ENCODE results near the gene ANKRD28.
"Not testable (repeated sequence)": the region's sequence is repeated elsewhere in the genome, so short reads cannot be mapped to it uniquely, and the experiment has no call there.

The ANKRD28 gene

DNA sequence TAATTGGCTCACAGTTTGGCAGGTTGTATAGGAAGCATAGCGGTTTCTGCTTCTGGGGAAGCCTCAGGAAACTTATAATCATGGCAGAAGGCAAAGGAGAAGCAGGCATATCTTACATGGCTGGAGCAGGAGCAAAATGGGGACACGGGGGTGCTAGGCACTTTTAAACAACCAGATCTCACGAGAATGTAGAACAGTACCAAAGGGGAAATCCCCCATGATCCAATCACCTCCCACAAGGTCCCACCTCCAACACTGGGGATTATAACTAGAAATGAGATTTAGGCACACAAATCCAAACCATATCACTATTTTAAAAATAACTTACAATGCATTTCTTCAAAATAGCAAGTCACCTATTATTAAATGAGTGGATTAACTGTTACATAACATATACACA is 47.1 kb upstream of the ANKRD28 start:
- no peak overlapping the region for H2BK5ac ChIP-seq (ENCODE audit: low read depth, low read length, poor library complexity, severe bottlenecking)
- no peak overlapping the region for H2BK15ac ChIP-seq (ENCODE audit: low read depth, poor library complexity, severe bottlenecking)
- no peaks in the 10 kb centered on the region for H3K36me3 ChIP-seq (ENCODE audit: control insufficient read depth in 1 of 2, insufficient read depth in 2 of 2, low read depth in 1 of 2, low read length in 2 of 2)
- H2AK5ac ChIP-seq (ENCODE audit: low read length, severe bottlenecking) = no peak overlapping the region
- no peak overlapping the region for H3K18ac ChIP-seq (ENCODE audit: low read depth in 1 of 2, low read length in 2 of 2)
- no peak overlapping the region for H4K91ac ChIP-seq (ENCODE audit: low read length)
- H3K14ac ChIP-seq (ENCODE audit: low read length in 2 of 2) = no peak overlapping the region
- H3K27me3 ChIP-seq (ENCODE audit: control insufficient read depth in 1 of 2, insufficient read depth in 1 of 2, low read length in 2 of 2) = no peaks in the 10 kb centered on the region
- no peak overlapping the region for H3K4ac ChIP-seq (ENCODE audit: low read depth in 1 of 2, low read length in 2 of 2)
- peaks cover 3% of the 10 kb centered on the region for H3K9me3 ChIP-seq (ENCODE audit: control insufficient read depth, low read length)
- no peaks in the 10 kb centered on the region for H3K4me1 ChIP-seq (ENCODE audit: control insufficient read depth, insufficient read depth, low read depth, low read length)
- H3K23ac ChIP-seq (ENCODE audit: low read length in 2 of 2) = no peak overlapping the region
- no peak overlapping the region for H4K8ac ChIP-seq (ENCODE audit: low read length)
- no peak overlapping the region for H2BK12ac ChIP-seq (ENCODE audit: low read length in 2 of 2)
- no peak overlapping the region for H3K4me3 ChIP-seq (ENCODE audit: insufficient read depth in 1 of 2, low read depth in 1 of 2, low read length in 2 of 2)
- H3K79me1 ChIP-seq (replicated peaks; ENCODE audit: low read length, poor library complexity, severe bottlenecking) = peaks cover 33% of the 10 kb centered on the region
- 100% methylated on average over 2 of the region's 3 CpGs for WGBS
- no peak overlapping the region for H3K27ac ChIP-seq (ENCODE audit: low read length, poor library complexity, severe bottlenecking)
- DNase-seq = no peak
- no peak overlapping the region for H2BK120ac ChIP-seq (ENCODE audit: low read depth, low read length)
- H3K9ac ChIP-seq (ENCODE audit: low read length) = no peak overlapping the region
- no peak overlapping the region for H3K4me2 ChIP-seq (ENCODE audit: low read length, poor library complexity, severe bottlenecking)
- no peak overlapping the region for H2AFZ ChIP-seq (ENCODE audit: low read depth, low read length)

DNA sequence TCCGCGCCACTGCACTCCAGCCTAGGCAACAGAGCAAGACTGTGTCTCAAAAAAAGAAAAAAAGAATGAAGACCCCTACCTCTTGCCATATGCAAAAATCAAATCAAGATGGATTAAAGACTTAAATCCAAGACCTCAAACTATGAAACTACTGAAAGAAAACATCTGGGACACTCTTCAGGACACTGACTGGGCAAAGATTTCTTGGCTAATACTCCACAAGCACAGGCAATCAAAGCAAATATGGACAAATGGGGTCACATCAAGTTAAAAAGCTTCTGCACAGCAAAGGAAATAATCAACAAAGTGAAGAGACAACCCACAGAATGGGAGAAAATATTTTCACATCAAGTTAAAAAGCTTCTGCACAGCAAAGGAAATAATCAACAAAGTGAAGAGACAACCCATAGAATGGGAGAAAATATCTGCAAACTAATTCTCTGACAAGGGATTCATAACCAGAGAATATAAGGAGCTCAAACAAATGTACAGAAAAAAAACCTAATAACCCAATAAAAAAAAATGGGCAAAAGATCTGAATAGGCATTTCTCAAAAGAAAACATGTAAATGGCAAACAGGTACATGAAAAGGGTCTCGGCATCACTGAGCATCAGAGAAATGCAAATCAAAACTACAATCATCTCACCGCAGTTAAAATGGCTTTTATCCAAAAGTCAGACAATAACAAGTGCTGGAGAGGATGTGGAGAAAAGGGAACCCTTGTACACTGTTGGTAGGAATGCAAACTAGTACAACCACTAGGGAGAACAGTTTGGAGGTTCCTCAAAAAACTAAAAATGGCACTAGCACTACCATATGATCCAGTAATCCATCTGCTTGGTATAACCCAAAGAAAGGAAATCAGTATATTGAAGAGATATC is 43.6 kb upstream of the ANKRD28 start:
- H3K27ac ChIP-seq (ENCODE audit: low read length, poor library complexity, severe bottlenecking); H3K36me3 ChIP-seq (ENCODE audit: control insufficient read depth in 1 of 2, insufficient read depth in 2 of 2, low read depth in 1 of 2, low read length in 2 of 2); H3K9ac ChIP-seq (ENCODE audit: low read length); DNase-seq; H3K9me3 ChIP-seq (ENCODE audit: control insufficient read depth, low read length); H3K4me3 ChIP-seq (ENCODE audit: insufficient read depth in 1 of 2, low read depth in 1 of 2, low read length in 2 of 2); H2BK5ac ChIP-seq (ENCODE audit: low read depth, low read length, poor library complexity, severe bottlenecking); H2BK12ac ChIP-seq (ENCODE audit: low read length in 2 of 2); H3K18ac ChIP-seq (ENCODE audit: low read depth in 1 of 2, low read length in 2 of 2); H3K4me1 ChIP-seq (ENCODE audit: control insufficient read depth, insufficient read depth, low read depth, low read length); H4K8ac ChIP-seq (ENCODE audit: low read length); H3K27me3 ChIP-seq (ENCODE audit: control insufficient read depth in 1 of 2, insufficient read depth in 1 of 2, low read length in 2 of 2); H3K4me2 ChIP-seq (ENCODE audit: low read length, poor library complexity, severe bottlenecking); H3K14ac ChIP-seq (ENCODE audit: low read length in 2 of 2); H3K4ac ChIP-seq (ENCODE audit: low read depth in 1 of 2, low read length in 2 of 2); H3K23ac ChIP-seq (ENCODE audit: low read length in 2 of 2); H2BK15ac ChIP-seq (ENCODE audit: low read depth, poor library complexity, severe bottlenecking); H4K91ac ChIP-seq (ENCODE audit: low read length); H2AK5ac ChIP-seq (ENCODE audit: low read length, severe bottlenecking); H2AFZ ChIP-seq (ENCODE audit: low read depth, low read length); H2BK120ac ChIP-seq (ENCODE audit: low read depth, low read length): not testable (repeated sequence)
- whole genome bisulfite sequencing = 100% methylated on average over 2 of the region's 4 CpGs
- H3K79me1 ChIP-seq (replicated peaks; ENCODE audit: low read length, poor library complexity, severe bottlenecking) = peaks cover 26% of the 10 kb centered on the region

DNA sequence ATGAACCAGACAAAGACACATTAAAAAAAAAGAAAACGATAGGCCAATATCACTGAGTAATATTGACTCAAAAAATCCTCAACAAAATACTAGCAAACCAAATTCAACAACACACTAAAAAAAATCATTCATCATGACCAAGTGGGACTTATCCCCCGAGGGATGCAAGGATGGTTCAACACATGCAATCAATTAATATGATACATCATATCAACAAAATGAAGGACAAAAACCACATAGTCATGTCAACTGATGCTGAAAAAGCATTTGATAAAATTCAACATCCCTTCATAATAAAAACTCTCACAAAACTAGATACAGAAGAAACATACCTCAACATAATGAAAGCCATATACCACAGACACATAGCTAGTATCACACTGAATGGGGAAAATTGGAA is 41.8 kb upstream of the ANKRD28 start:
- Histone ChIP-seq H3K27ac (ENCODE audit: low read length, poor library complexity, severe bottlenecking) (no peak overlapping the region), H2BK120ac (ENCODE audit: low read depth, low read length) (no peak overlapping the region), H2BK12ac (ENCODE audit: low read length in 2 of 2) (no peak overlapping the region), H3K27me3 (ENCODE audit: control insufficient read depth in 1 of 2, insufficient read depth in 1 of 2, low read length in 2 of 2) (no peaks in the 10 kb centered on the region), H3K23ac (ENCODE audit: low read length in 2 of 2) (no peak overlapping the region), H3K18ac (ENCODE audit: low read depth in 1 of 2, low read length in 2 of 2) (no peak overlapping the region), H3K4me1 (ENCODE audit: control insufficient read depth, insufficient read depth, low read depth, low read length) (no peaks in the 10 kb centered on the region), H3K4ac (ENCODE audit: low read depth in 1 of 2, low read length in 2 of 2) (no peak overlapping the region), H3K4me3 (ENCODE audit: insufficient read depth in 1 of 2, low read depth in 1 of 2, low read length in 2 of 2) (no peak overlapping the region), H2AFZ (ENCODE audit: low read depth, low read length) (no peak overlapping the region), H2AK5ac (ENCODE audit: low read length, severe bottlenecking) (no peak overlapping the region), H4K91ac (ENCODE audit: low read length) (no peak overlapping the region), H3K14ac (ENCODE audit: low read length in 2 of 2) (no peak overlapping the region), H3K4me2 (ENCODE audit: low read length, poor library complexity, severe bottlenecking) (no peak overlapping the region), H3K9ac (ENCODE audit: low read length) (no peak overlapping the region), H2BK5ac (ENCODE audit: low read depth, low read length, poor library complexity, severe bottlenecking) (no peak overlapping the region), H3K9me3 (ENCODE audit: control insufficient read depth, low read length) (peaks cover 3% of the 10 kb centered on the region), H2BK15ac (ENCODE audit: low read depth, poor library complexity, severe bottlenecking) (no peak overlapping the region), H4K8ac (ENCODE audit: low read length) (no peak overlapping the region), H3K36me3 (ENCODE audit: control insufficient read depth in 1 of 2, insufficient read depth in 2 of 2, low read depth in 1 of 2, low read length in 2 of 2) (no peaks in the 10 kb centered on the region), H3K79me1 (replicated peaks; ENCODE audit: low read length, poor library complexity, severe bottlenecking) (peaks cover 22% of the 10 kb centered on the region)
- WGBS = 100% methylated on average over 2 of the region's 2 CpGs
- DNase-seq = no peak

DNA sequence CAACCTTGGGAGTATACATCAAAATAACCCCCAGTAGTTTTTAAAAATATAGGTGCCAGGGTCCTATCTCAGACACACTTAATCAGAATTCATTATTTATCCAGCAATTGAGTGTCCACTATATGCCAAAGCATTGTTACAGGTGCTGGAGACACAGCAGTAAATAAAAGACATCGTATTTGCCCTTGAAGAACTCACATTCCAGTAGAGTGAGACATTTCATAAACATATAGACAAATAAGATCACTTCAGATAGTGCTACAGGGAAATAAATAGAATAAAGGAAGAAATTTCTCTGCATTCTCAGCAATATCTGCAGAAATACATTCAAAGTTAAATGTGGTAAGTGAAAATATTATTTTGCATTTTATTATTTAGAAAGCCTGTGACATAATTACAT is 34.1 kb upstream of the ANKRD28 start:
- H3K4ac ChIP-seq (ENCODE audit: low read depth in 1 of 2, low read length in 2 of 2) = no peak overlapping the region
- no CpG with 5 or more reads among the region's 1 CpG for WGBS
- H3K27me3 ChIP-seq (ENCODE audit: control insufficient read depth in 1 of 2, insufficient read depth in 1 of 2, low read length in 2 of 2) = no peaks in the 10 kb centered on the region
- no peak overlapping the region for H2BK120ac ChIP-seq (ENCODE audit: low read depth, low read length)
- peaks cover 20% of the 10 kb centered on the region for H3K79me1 ChIP-seq (replicated peaks; ENCODE audit: low read length, poor library complexity, severe bottlenecking)
- no peak overlapping the region for H2AFZ ChIP-seq (ENCODE audit: low read depth, low read length)
- no peaks in the 10 kb centered on the region for H3K4me1 ChIP-seq (ENCODE audit: control insufficient read depth, insufficient read depth, low read depth, low read length)
- H3K9ac ChIP-seq (ENCODE audit: low read length) = no peak overlapping the region
- H2AK5ac ChIP-seq (ENCODE audit: low read length, severe bottlenecking) = no peak overlapping the region
- H3K23ac ChIP-seq (ENCODE audit: low read length in 2 of 2) = no peak overlapping the region
- H2BK5ac ChIP-seq (ENCODE audit: low read depth, low read length, poor library complexity, severe bottlenecking) = no peak overlapping the region
- H4K8ac ChIP-seq (ENCODE audit: low read length) = no peak overlapping the region
- no peak overlapping the region for H3K18ac ChIP-seq (ENCODE audit: low read depth in 1 of 2, low read length in 2 of 2)
- no peaks in the 10 kb centered on the region for H3K9me3 ChIP-seq (ENCODE audit: control insufficient read depth, low read length)
- no peak overlapping the region for H2BK12ac ChIP-seq (ENCODE audit: low read length in 2 of 2)
- H3K27ac ChIP-seq (ENCODE audit: low read length, poor library complexity, severe bottlenecking) = no peak overlapping the region
- no peak overlapping the region for H3K14ac ChIP-seq (ENCODE audit: low read length in 2 of 2)
- no peak overlapping the region for H3K4me3 ChIP-seq (ENCODE audit: insufficient read depth in 1 of 2, low read depth in 1 of 2, low read length in 2 of 2)
- no peak for DNase-seq
- H3K36me3 ChIP-seq (ENCODE audit: control insufficient read depth in 1 of 2, insufficient read depth in 2 of 2, low read depth in 1 of 2, low read length in 2 of 2) = no peaks in the 10 kb centered on the region
- no peak overlapping the region for H2BK15ac ChIP-seq (ENCODE audit: low read depth, poor library complexity, severe bottlenecking)
- H3K4me2 ChIP-seq (ENCODE audit: low read length, poor library complexity, severe bottlenecking) = no peak overlapping the region
- H4K91ac ChIP-seq (ENCODE audit: low read length) = no peak overlapping the region

All from mesenchymal stem cell (in vitro differentiated cells and primary cell).